Spinal cord (tissue), 10 donors: ENCODE data around the gene AHNAK. TPM values are rescaled to one million over a fixed set of nuclear protein-coding genes. Genes with fewer than 3 reads are reported as not detected.
A peak's percentile ranks its signal among the peaks of the same experiment; 100 is the strongest.

Experiments used
- DNase-seq, 6 donors: peaks; one replicate each; pipeline versions ENCODE4 v3.0.0 to v3.0.0-alpha.2; 2013 to 2015; ENCODE audit warnings: low spot score in 6 of 6, low read depth in 4 of 6
- H3K27ac ChIP-seq: one replicate; pipeline ENCODE4 v1.5.1; 2013; ENCODE audit warnings: low read depth, low read length, control low read depth
- H3K27me3 ChIP-seq: one replicate; pipeline ENCODE4 v1.6.1; 2013; ENCODE audit warnings: low read length; ENCODE audit not compliant: control insufficient read depth, insufficient read depth
- H3K36me3 ChIP-seq: one replicate; pipeline ENCODE4 v1.6.1; 2013; ENCODE audit warnings: low read length; ENCODE audit not compliant: control insufficient read depth, insufficient read depth
- H3K4me1 ChIP-seq: one replicate; pipeline ENCODE4 v1.6.1; 2013; ENCODE audit warnings: low read length; ENCODE audit not compliant: control insufficient read depth, insufficient read depth
- H3K4me3 ChIP-seq: one replicate; pipeline ENCODE4 v1.5.1; 2013; ENCODE audit warnings: low read depth, low read length, control low read depth
- H3K9me3 ChIP-seq: one replicate; pipeline ENCODE4 v1.6.1; 2013; ENCODE audit warnings: low read length; ENCODE audit not compliant: control insufficient read depth, insufficient read depth
- WGBS: methylation state at CpG from one replicate; pipeline ENCODE4 v1.1.5; 2013; ENCODE audit warnings: missing lambda C conversion rate; ENCODE audit not compliant: insufficient coverage; 5-methylcytosine and 5-hydroxymethylcytosine counted together
- polyA plus RNA-seq, 2 donors: library from polyadenylated mRNA; unstranded; fragments of 120-200 nt; gene quantifications; one replicate each; pipeline ENCODE4 v1.2.1, GENCODE V29; 2013; ENCODE audit not compliant: insufficient read length in 2 of 2
- total RNA-seq, 2 donors: library from RNA; depleted of rRNA in 1 of 2; stranded (reverse); fragments of 120-200 nt in 1 of 2; fragments of >200 nt in 1 of 2; gene quantifications; one replicate each; pipeline versions ENCODE4 v1.2.3 to v1.2.4, GENCODE V29; 2013 to 2014
- donor health status: healthy.

Gene AHNAK
- total and polyA plus RNA-seq, 4 donors = 60.2 to 463 (median 165) TPM

- H3K36me3 ChIP-seq = no peaks in the 10 kb centered on the region
- H3K4me1 ChIP-seq = no peaks in the 10 kb centered on the region
- WGBS = 87% methylated on average over 9 of the region's 9 CpGs
- no peaks in the 10 kb centered on the region for H3K27me3 ChIP-seq
- H3K27ac ChIP-seq = no peak overlapping the region
- H3K9me3 ChIP-seq = no peaks in the 10 kb centered on the region
- no peak overlapping the region for H3K4me3 ChIP-seq
- DNase-seq = no peak
These were observed 74.3 kb downstream of the AHNAK start for GRCh38 chr11:62472063-62472884.

- Histone ChIP-seq H3K36me3 (no peaks in the 10 kb centered on the region), H3K4me1 (no peaks in the 10 kb centered on the region), H3K27ac (no peak overlapping the region), H3K9me3 (no peaks in the 10 kb centered on the region), H3K27me3 (no peaks in the 10 kb centered on the region), H3K4me3 (no peak overlapping the region)
- DNase-seq = no peak
- 100% methylated on average over 7 of the region's 7 CpGs for WGBS
These were observed 75.0 kb downstream of the AHNAK start for GRCh38 chr11:62471603-62472002.

GRCh38 chr11:62468577-62468976 lies 78.0 kb downstream of the AHNAK start:
- no peak for DNase-seq
- Histone ChIP-seq H3K9me3 (no peaks in the 10 kb centered on the region), H3K36me3 (no peaks in the 10 kb centered on the region), H3K4me1 (no peaks in the 10 kb centered on the region), H3K27ac (no peak overlapping the region), H3K4me3 (no peak overlapping the region), H3K27me3 (no peaks in the 10 kb centered on the region)
- WGBS = 90% methylated on average over 2 of the region's 2 CpGs

GRCh38 chr11:62466444-62466843 lies 80.2 kb downstream of the AHNAK start:
- Histone ChIP-seq H3K9me3 (no peaks in the 10 kb centered on the region), H3K36me3 (no peaks in the 10 kb centered on the region), H3K4me3 (no peak overlapping the region), H3K27ac (no peak overlapping the region), H3K4me1 (no peaks in the 10 kb centered on the region), H3K27me3 (no peaks in the 10 kb centered on the region)
- 86% methylated on average over 1 of the region's 2 CpGs for WGBS
- no peak for DNase-seq

- no peaks in the 10 kb centered on the region for H3K4me1 ChIP-seq
- no peaks in the 10 kb centered on the region for H3K27me3 ChIP-seq
- no peaks in the 10 kb centered on the region for H3K9me3 ChIP-seq
- no peaks in the 10 kb centered on the region for H3K36me3 ChIP-seq
- H3K27ac ChIP-seq = no peak overlapping the region
- no peak for DNase-seq
- no peak overlapping the region for H3K4me3 ChIP-seq
- 83% methylated on average over 7 of the region's 7 CpGs for WGBS
These were observed 82.0 kb downstream of the AHNAK start for GRCh38 chr11:62464655-62465054.

- Histone ChIP-seq H3K9me3 (no peaks in the 10 kb centered on the region), H3K4me3 (no peak overlapping the region), H3K27me3 (no peaks in the 10 kb centered on the region), H3K36me3 (no peaks in the 10 kb centered on the region), H3K27ac (no peak overlapping the region), H3K4me1 (peaks cover 2% of the 10 kb centered on the region)
- WGBS = 77% methylated on average over 6 of the region's 6 CpGs
- peak in 1 of 6 donors; percentile 36 for DNase-seq
These were observed 83.5 kb downstream of the AHNAK start for GRCh38 chr11:62463121-62463542.

GRCh38 chr11:62462508-62462892 lies 84.1 kb downstream of the AHNAK start:
- peaks cover 3% of the 10 kb centered on the region for H3K4me1 ChIP-seq
- DNase-seq = no peak
- no peaks in the 10 kb centered on the region for H3K27me3 ChIP-seq
- no peak overlapping the region for H3K4me3 ChIP-seq
- H3K27ac ChIP-seq = no peak overlapping the region
- H3K9me3 ChIP-seq = no peaks in the 10 kb centered on the region
- 91% methylated on average over 5 of the region's 9 CpGs for WGBS
- H3K36me3 ChIP-seq = no peaks in the 10 kb centered on the region

GRCh38 chr11:62461740-62462507 lies 84.7 kb downstream of the AHNAK start:
- WGBS = 72% methylated on average over 6 of the region's 15 CpGs
- H3K36me3 ChIP-seq = no peaks in the 10 kb centered on the region
- no peak for DNase-seq
- peaks cover 3% of the 10 kb centered on the region for H3K4me1 ChIP-seq
- no peak overlapping the region for H3K27ac ChIP-seq
- no peak overlapping the region for H3K4me3 ChIP-seq
- H3K9me3 ChIP-seq = no peaks in the 10 kb centered on the region
- H3K27me3 ChIP-seq = no peaks in the 10 kb centered on the region

GRCh38 chr11:62459080-62459479 lies 87.5 kb downstream of the AHNAK start:
- Histone ChIP-seq H3K9me3 (no peaks in the 10 kb centered on the region), H3K27ac (no peak overlapping the region), H3K4me1 (peaks cover 3% of the 10 kb centered on the region), H3K27me3 (no peaks in the 10 kb centered on the region), H3K4me3 (no peak overlapping the region), H3K36me3 (no peaks in the 10 kb centered on the region)
- 75% methylated on average over 1 of the region's 1 CpG for WGBS
- no peak for DNase-seq
